GM21526 (cell line): Measurements from ENCODE around the gene TRPM2.
A peak's percentile ranks its signal among the peaks of the same experiment; 100 is the strongest.
"Not testable (repeated sequence)": the region's sequence is repeated elsewhere in the genome, so short reads cannot be mapped to it uniquely, and the experiment has no call there.

Experiments used
- ATAC-seq: cut with Tn5 transposase; IDR thresholded peaks from one replicate; pipeline ENCODE4 v1.9.1; 2021; ENCODE audit warnings: moderate library complexity; ENCODE audit not compliant: unreplicated experiment, low FRiP score

Gene TRPM2

GRCh38 chr21:44333509-44334328, 19.7 kb upstream of the TRPM2 start:
- ATAC-seq: no peak

- ATAC-seq: no peak
Observed at GRCh38 chr21:44334329-44335030, 18.9 kb upstream of the TRPM2 start.

GRCh38 chr21:44335266-44336059, 18.0 kb upstream of the TRPM2 start:
- ATAC-seq: no peak

- ATAC-seq: no peak
Observed at GRCh38 chr21:44337449-44337848, 16.0 kb upstream of the TRPM2 start.

- ATAC-seq: no peak
Observed at GRCh38 chr21:44337941-44338895, 15.2 kb upstream of the TRPM2 start.

- peak; percentile 77 for ATAC-seq
Observed at GRCh38 chr21:44338971-44339910, 14.2 kb upstream of the TRPM2 start, which contains the start of gene CFAP410. Gene CFAP410 (minus strand): TSS chr21:44339390. CDS start chr21:44339194, 196 bp downstream.

DNA sequence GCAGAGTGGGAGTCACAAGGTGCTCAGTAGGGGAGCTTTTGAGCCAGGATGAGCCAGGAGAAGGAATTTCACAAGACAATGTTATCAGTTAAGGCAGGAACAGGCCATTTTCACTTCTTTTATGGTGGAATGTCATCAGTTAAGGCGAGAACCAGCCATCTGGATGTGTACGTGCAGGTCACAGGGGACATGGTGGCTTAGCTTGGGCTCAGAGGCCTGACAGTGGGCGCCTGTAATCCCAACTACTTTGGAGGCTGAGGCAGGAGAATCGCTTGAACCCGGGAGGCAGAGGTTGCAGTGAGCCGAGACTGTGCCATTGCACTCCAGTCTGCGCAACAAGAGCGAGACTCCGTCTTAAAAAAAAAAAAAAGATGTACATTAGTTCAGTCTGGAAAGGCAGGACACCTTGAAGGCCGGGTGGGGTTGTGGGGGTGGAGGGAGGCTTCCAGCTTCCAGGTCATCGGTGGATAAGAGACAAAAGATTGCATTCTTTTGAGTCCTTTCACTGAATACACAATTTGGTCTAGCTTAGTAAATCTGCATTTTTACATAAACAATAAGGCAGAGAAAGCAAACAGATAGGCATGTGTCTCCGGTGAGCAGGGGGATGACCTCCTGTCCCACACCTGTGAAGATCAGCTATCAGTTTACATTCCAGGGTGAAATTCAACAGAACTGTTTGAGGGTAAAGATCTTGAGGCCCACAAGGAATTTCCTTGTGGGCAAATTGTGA, 11.5 kb upstream of the TRPM2 start:
- not testable (repeated sequence) for ATAC-seq

GRCh38 chr21:44342981-44343380, 10.4 kb upstream of the TRPM2 start:
- ATAC-seq: not testable (repeated sequence)

GRCh38 chr21:44344541-44345183, 8.8 kb upstream of the TRPM2 start:
- no peak for ATAC-seq

- no peak for ATAC-seq
Observed at GRCh38 chr21:44345495-44345894, 7.9 kb upstream of the TRPM2 start.

DNA sequence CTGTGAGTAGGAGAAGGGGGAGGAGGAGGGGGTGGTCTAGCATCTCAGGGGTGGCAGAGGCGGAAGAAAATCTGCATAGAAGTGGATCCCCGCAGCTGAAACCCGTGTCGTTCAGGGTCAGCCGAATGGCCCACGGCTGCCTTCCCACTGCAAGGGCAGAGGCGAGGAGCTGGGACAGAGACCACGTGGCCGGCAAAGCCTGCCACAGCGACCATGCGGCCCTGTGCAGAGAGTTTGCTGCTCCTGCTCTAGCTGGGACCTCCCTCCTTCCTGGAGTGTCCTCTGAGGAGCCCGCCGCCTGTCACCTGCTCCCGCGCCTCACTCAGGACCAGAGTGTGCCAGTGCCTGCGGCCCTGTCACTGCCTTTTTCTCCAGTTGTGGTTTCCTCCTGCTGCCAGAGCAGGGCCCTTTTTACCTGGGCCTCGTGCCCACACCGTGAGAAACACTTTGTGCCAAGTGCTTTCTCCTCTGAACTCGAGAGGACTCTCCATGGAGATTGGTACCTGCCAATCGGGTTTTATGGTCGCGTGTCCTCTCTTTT, 5.4 kb upstream of the TRPM2 start:
- no peak for ATAC-seq

DNA sequence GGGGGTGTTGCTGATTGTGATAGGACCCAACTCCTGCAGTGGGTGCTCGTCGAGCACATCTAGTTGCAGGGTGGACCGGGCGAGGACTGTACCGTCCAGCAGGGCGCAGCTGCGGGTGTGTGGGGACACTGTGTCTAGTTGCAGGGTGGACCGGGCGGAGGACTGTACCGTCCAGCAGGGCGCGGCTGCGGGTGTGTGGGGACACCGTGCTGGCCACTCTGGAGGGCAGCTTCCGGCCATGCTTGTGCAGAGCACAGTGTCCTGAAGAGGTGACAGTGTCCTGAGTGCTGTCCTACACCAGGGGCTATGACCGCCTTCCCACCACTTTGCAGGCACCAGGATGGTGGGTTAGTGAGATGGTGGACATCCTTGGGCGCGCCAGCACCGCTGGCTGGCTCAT, 4.6 kb upstream of the TRPM2 start:
- no peak for ATAC-seq

DNA sequence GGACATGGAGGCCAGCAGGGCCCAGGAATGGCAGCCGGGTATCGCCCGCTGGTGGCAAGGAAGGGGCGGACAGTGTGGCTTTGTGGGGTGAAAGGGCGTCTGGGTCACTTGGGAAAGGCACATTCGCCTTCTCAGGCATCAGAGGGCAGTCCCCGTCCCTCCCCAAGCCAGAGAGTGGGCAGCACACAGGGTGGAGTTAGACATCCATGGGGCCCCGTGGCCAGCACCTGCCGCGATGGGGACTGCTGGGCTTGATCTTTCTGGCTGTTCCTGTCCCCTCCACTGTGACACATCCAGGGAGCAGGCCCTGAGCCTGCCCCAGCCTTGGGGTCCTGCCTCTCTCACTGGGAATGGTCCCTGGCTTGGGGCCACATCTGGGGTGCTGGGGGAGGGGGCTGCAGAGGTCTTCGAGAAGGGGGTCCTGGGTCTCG, 4.0 kb upstream of the TRPM2 start:
- ATAC-seq: no peak

DNA sequence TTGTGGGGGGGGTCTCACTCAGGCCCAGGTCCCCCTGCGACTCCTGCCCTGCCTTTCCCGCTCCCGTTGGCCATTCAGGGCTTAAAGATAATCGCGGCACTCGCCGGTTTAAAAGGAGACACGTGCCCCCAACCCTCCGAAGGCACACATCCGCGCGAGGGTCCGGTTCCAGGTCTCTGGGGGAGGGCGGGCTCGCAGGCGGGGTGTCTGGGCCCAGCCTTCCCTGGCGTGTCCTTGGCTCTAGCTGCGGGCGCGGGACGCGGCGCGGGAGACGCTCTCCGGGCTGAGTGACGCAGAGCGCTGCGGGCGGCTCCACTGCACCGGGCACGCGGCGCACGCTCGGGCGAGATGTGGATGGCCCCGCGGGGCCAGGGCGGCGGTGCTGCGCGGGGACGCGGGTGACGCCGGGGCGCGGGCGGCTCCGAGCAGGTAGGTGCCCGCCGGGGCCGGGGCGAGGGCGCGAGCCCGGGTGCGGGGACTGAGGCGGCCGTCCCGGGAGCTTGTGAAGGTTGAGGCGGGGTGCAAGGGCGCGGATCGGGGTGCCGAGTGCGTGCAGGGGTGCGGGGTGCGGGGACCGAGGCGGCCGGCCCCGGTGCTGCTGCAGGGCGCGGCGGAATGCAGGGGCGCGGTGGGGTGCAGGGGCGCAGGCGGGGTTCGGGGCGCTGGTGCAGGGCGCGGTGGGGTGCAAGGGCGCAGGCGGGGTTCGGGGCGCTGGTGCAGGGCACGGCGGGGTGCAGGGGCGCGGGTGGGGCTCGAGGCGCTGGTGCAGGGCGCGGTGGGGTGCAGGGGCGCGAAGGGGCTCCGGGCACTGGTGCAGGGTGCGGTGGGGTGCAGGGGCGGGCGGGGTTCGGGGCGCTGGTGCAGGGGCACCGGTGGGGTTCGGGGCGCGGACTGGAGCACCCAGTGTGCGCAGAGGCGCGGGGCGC, 3.3 kb upstream of the TRPM2 start:
- no peak for ATAC-seq

DNA sequence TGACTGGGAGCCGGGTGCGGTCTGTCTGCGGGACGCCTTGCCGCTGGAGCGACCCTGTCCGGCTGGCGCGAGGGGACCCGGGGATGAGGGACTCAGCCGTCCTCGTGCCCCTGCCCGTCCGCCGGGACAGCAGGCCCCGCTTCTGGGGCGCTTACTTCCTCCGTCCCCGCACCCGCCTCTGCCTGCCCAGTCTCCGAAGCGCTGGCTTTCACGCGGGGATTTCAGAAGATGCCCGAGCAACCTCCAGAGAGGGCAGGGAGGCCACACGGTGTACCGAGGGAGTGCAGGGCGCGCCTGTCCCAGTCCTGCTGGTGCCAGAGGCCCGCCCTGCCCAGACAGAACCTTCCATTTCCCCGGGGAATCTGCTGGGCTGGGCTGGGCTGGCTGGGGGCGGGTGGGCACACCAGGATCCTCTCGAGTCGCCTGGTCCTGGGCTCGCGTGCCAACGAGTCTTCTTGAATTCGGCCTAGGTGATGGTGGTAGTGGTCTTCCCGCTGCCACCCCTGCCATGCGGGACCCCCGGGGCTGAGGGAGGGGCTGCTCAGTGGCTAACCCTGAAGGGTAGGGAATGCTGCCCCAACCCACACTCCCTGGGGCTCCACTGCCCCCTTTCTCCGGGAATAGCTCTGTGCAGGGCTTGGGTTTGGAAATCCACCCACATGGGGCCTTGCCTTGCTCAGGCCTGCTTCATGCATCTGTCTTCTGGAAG, 2.5 kb upstream of the TRPM2 start:
- no peak for ATAC-seq
